HuH-7 (cell line): Measurements from ENCODE around the gene ITPR1.
A peak's percentile ranks its signal among the peaks of the same experiment; 100 is the strongest.

Source experiments
- DNase-seq: peaks from one replicate; pipeline ENCODE4 v3.0.0; 2011; ENCODE audit warnings: low spot score

ITPR1 gene

DNA sequence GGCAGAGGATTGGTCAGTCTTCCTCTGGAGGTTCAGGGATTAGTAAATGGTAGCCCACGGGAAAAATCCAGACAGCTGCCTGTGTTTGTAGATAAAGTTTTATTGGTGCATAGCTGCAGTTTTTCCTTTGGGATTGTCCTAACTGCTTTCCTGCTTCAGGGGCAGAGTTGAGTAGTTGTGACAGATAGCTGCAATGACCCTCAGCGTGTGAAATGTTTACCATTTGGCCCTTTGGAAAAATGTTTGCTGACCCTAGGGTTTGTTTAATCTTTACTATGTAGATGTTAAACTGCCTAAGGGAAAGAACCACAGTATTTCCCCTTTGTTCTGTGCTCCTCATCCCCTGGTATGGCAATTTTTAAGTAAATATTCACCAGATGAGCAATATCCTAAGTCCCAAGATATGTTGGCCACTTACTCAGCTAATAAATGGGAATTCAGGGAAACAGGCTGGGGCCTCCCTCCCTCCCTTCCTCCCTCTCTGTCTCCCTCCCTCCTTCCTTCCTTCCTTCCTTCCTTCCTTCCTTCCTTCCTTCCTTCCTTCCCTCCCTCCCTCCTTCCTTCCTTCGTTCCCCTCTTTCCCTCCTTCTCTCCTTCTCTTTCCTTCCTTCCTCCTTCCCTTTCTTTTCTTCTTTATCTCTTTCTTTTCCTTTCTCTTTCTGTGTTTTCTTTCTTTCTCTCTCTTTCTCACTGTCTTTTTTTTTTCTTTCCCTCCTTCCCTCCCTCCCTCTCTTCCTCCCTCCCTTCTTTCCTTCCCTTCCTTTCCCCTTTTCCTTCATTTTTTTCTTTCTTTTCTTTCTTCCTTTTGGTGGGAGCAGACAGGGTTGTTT, 251.5 kb downstream of the ITPR1 start:
- DNase-seq = peak; percentile 72

DNA sequence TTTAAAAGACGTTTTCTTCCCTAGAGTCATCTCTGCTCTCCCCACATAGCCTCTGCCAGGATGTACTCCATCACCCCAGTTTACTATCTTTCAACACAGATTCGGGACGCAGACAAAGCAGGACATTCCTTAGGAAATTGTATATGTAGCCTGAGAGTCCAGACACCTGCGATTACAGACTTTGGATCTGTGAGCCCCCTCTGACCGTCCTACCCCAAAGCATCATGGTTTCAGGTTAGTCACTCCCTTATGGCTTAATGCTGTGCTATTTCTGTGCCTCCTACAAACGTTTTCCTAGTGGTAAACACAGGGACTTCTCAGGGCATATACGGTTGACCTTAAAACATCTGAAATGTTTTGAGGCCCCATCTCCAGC, 252.1 kb downstream of the ITPR1 start:
- no peak for DNase-seq

GRCh38 chr3:4746241-4746958, 253.3 kb downstream of the ITPR1 start:
- DNase-seq = no peak

DNA sequence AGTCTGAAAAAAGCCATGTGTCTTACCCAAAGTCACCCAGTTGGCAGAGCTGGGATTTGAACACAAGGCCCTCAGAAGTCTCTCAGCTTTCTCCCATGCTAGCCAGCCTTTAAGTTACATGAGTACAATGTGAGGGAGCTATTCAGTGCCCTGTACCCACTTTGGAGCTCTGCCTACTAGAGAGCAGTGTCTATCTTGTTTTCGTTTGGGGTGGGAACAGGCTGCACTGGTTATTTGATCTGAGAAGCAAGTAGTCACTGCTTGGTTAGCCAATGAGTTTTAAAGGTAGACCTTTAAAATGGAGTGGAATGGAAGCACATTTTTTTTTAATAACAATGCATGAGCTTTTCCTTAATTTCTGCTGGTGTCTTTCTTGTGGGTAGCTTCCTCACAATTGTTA, 255.0 kb downstream of the ITPR1 start:
- DNase-seq = no peak

DNA sequence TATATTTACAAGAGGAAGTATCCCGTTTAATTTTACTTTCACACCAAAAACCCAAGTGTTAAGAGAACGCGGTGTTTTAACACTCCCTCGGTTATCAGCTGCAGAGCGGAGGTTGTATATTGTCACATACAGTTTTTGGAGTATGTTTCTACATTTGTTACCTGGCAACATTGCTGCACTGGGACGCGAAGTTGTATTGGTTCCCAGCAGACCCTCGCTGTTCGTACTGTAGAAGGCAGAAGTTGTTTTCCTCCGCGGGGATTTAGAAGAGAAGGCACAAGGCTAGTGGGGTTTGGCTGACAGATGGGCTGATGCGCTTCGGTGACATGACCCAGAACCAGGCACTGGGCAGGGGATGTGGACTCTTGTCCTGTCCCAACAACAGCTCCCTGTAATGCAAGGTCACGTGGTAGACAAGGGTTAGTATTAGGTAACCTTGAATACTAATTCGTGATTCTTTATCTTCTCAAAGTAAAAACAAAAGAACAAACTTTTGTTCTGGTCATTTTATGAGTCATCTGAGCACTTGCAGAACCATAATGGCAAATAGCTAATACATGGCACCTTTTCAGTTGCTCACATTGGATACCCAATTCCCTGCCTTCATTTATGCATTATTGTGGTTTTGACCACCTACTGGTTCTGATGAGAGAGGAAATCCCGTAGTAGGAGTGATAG, 255.7 kb downstream of the ITPR1 start:
- DNase-seq = no peak

DNA sequence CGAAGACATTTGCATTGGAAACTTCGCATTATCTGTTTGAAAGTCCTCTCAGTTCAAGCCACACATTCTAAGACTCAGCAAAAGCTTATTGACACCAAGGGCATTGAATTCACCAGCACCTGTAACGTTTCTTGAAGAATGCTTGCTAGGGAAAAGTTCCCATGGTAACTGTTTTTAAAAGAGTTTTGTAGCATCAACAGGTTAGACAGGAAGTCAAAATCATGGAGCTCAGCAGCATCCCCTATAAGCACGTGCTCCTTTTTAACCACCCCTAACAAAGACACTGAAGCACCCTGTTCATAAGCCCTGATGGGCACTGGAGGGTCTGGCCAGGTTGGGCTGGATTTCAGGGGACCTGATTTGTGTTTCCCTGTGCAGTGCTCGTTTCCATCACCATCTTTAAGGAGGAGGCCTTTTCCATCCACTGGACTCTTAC, 256.4 kb downstream of the ITPR1 start:
- DNase-seq = no peak

DNA sequence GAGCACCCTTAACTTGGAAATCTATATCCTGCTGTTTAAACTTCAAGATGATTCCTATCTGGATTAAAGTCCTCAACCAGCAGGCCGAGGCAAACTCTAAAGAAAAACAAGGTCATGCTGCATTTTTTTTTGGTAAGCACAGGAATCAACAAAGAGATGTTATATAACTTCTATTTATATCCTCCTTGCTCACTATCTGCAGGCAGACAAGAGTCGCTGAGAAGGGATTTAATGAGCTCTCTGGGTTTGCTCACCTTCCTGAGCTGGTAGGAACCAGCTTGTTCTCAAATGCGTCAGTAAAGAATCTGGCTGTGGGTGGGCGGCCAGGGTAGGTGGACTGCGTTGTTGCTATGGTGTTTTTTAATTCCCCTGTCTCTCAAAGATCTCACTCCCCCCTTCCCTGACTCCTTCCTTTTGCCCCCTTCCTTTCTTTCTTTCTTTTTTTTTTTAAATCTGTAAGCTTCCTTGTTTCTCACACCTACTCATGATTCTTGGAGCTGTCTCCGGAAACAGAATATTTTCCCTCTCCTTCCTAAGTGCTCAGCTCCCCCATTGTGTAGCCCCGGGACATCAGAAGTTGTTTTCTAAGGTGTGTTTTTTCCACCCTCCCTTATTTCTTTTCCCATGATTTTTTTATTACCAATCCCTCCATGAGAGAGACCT, 257.3 kb downstream of the ITPR1 start:
- DNase-seq = no peak

GRCh38 chr3:4751029-4751501, 257.9 kb downstream of the ITPR1 start:
- DNase-seq = no peak

DNA sequence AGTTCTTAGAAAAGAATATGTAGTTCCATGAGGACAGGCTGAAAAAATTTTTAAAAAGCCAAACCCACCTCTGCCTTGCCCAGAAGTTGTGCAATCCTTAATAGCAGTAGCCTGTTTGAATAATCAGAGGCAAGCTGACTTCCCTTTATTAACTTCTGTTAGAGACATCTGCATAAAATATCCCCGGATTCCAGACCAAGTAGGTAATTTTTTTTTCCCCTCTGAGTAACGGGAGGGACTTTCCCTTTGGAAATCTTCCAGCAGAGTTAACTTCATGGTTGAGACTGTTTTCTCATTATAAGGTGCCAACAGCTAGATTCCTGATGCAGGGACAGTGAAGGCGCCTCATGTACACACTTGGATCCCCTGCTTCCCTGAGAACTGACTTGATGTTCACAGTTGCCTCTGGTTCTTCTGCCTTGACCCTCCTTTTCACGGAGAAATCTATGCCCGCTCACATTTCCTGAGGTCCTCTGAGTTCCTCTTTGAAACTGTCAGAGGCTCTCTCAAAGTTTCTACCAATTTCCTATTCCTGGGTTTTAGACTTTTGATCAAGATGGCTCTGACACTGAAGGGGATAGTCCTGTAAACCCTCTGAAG, 258.5 kb downstream of the ITPR1 start:
- no peak for DNase-seq

- DNase-seq = peak; percentile 82
Observed at GRCh38 chr3:4752201-4753072, 259.3 kb downstream of the ITPR1 start.

DNA sequence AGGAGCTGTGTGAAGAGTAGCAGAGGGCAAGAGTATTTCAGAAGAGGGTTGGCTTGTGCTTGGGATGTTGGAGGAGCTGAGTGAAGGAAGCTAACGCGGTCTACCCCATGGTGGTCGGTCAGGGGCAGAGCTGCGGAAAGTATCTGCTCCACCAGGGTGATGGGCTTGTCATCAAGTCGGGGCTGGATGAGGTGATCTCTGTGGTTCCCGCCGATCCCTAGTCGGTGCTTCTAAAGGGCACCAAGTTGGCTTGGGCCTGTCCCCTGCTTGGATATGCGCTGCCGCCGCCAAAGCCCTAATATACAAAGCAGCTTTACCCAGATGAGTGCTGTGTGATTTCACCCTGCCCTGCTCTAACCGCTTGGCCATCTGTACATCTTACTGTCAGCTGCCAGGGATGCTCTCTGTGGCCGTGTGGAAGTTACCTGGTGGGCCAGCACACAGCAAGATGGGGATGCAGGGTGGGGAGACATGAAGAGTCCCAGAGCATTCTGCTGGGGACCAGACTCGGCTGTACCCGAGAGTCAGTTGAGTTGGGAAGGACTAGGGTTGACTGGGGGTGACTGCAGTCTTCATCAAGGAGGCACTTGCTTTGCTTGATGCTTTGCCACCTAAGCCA, 260.0 kb downstream of the ITPR1 start:
- no peak for DNase-seq

- DNase-seq = no peak
Observed at GRCh38 chr3:4754180-4755086, 261.3 kb downstream of the ITPR1 start.

- no peak for DNase-seq
Observed at GRCh38 chr3:4755566-4755965, 262.4 kb downstream of the ITPR1 start.

DNA sequence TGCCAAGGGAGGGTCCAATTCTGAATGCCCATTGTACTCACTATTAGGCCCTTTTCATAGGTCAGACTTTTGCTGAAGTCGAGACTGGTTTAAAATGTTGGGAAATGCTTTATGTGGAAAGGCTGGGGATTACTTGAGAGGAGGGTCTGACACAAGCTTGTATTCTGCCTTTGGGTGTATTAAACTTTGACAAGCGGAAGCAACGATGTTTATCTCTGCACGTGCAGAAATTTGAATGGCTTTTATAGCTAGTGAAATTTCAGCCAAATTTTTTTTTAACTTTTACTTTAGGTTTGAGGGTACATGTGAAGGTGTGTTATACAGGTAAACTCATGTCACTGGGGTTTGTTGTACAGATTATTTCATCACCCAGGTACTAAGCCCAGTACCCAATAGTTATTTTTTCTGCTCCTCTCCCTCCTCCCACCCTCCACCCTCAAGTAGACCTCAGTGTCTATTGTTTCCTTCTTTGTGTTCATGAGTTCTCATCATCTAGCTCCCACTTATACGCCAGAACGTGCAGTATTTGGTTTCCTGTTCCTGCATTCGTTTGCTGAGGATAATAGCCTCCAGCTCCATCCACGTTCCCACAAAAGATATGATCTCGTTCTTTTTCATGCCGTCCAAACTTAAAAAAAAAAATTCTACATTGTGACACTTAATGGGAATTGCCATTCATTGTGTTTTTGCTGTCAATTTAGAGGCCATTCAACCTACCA, 263.1 kb downstream of the ITPR1 start:
- no peak for DNase-seq

DNA sequence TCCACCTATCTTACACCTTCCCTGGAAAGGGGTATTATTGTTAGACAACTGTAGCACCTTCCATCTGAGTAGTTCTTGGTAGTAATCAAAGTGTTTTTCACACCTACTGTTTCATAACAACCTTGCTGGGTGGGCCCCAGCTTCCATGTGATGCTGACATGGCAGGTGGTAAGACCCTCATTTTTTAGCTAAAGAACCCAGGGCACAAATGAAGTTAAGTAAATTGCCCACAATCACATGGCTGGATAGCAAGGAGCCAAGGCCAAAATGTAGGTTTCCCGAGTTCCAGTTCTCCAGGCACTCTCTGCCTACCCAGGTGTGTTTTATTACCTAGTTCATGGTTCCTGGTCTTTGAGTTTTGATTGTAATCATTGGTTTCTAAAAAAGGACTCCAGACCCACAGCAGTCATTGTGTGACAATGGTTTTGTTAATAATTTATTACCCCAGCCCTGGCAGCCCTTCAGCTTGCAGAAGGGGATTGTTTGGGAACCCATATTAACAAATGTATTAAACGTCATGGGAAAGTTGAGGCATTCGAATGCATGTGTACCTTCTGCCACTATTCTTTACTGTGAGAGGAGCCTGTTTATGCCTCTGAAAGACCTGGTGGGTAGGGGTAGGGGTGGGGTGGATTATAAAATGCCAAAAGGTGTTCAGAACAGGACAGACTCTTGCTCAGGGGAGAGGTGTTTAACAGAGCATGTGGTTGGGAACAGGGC, 263.9 kb downstream of the ITPR1 start:
- DNase-seq = no peak

GRCh38 chr3:4757575-4758248, 264.6 kb downstream of the ITPR1 start:
- no peak for DNase-seq

DNA sequence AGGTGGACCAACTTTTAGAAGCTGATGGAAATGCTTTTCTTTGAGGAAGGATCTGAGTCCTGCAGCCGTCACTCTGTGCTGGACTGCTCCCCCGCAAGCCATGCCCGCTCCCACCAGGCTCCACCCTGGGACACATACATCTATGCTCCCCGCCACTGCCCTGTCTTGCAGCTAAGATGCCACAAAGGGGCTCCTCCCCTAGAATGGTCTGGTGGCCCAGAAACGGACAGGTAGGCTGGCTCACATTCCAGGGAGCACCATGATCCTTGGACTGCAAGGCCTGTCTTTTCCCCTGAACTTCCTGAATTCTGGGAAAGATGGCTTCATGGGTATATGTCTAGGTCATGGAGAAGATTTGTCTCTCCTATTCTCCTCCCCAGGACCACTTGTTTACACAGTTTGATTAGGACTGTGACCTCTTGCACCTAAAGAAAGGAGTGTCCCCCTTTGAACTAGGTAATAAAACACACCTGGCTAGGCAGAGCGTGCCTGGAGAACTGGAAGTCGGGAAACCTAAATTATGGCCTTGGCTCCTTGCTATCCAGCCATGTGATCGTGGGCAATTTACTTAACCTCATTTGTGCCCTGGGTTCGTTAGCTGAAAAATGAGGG, 265.2 kb downstream of the ITPR1 start:
- DNase-seq = no peak
